Right lobe of liver (tissue), 6 donors: ENCODE measurements around the gene ZNF438. TPM values are rescaled to one million over a fixed set of nuclear protein-coding genes. Genes with fewer than 3 reads are reported as not detected.
"Not testable (repeated sequence)": the region's sequence is repeated elsewhere in the genome, so short reads cannot be mapped to it uniquely, and the experiment has no call there.

Source experiments
- ATAC-seq, 4 donors: fragments of 200-7000 bp; cut with Tn5 transposase; one replicate each; pipeline ENCODE4 v1.9.1; 2020; ENCODE audit warnings: mild to moderate bottlenecking in 4 of 4, moderate library complexity in 4 of 4
- DNase-seq, 3 donors: peaks; one replicate each; pipeline ENCODE4 v3.0.0-alpha.2; 2020
- H3K27ac ChIP-seq, 3 donors: fragments of 200-600 bp; one replicate each; pipeline ENCODE4 v1.8.0; 2022
- H3K27me3 ChIP-seq, 2 donors: fragments of 200-600 bp; one replicate each; pipeline ENCODE4 v1.8.0; 2022
- H3K36me3 ChIP-seq, 4 donors: fragments of 200-600 bp; sonication (generic) in 1 of 4; one replicate each; pipeline versions ENCODE4 v1.5.1 to v1.8.0; 2017 to 2022; ENCODE audit warnings: control low read depth in 1 of 4
- H3K4me1 ChIP-seq, 4 donors: fragments of 200-600 bp; sonication (generic) in 1 of 4; one replicate each; pipeline versions ENCODE4 v1.5.1 to v1.8.0; 2017 to 2022; ENCODE audit warnings: control low read depth in 1 of 4
- H3K4me3 ChIP-seq, 3 donors: fragments of 200-600 bp; one replicate each; pipeline ENCODE4 v1.8.0; 2022
- H3K9me3 ChIP-seq, 4 donors: fragments of 200-600 bp; sonication (generic) in 1 of 4; one replicate each; pipeline versions ENCODE4 v1.5.1 to v1.8.0; 2017 to 2022; ENCODE audit warnings: control low read depth in 1 of 4
- POLR2A ChIP-seq: fragments of 450-650 bp; IDR thresholded peaks from one replicate; pipeline ENCODE4 v1.6.1; 2017; ENCODE audit warnings: antibody characterized with exemption, mild to moderate bottlenecking
- WGBS: methylation state at CpG from one replicate; pipeline ENCODE4 v1.1.6; 2018; ENCODE audit warnings: low coverage, low lambda C conversion rate; ENCODE audit not compliant: insufficient coverage; ENCODE audit errors: missing lambda C conversion rate; 5-methylcytosine and 5-hydroxymethylcytosine counted together
- intact Hi-C, 2 donors: fragments of 100-400 bp; cut with DNase I; formaldehyde crosslinking; loops; one replicate each; pipeline versions ENCODE4 v1.11.2 to v1.14.1; 2022
- total RNA-seq, 6 experiments: library from RNA; depleted of rRNA in 2 of 6; stranded (reverse); fragments of >200 nt in 2 of 6; fragmentation: NEBNext Ultra II Directional in 3 of 6; extraction: Animal tissue kit (Norgen Biotek cat#: 25700) in 3 of 6; gene quantifications; one replicate each; pipeline versions ENCODE4 v1.1.0 to v1.2.4, GENCODE V29; 2016 to 2023
- TF ChIP-seq, protein P1 (sequence below), 4 donors: fragments of 200-600 bp in 3 of 4; fragments of 450-650 bp in 1 of 4; IDR thresholded peaks; one replicate each; pipeline versions ENCODE4 v1.5.1 to v1.8.0; 2016 to 2022; ENCODE audit warnings: antibody characterized with exemption in 4 of 4, mild to moderate bottlenecking in 2 of 4
- donor health status: DM: no; HTN: yes; CAD: no.
- donor health status: DM: no; HTN: no; CAD: no.
- donor health status: DM: no; HTN: no; CAD: no.
- donor health status: DM: no; HTN: yes; CAD: no.
- donor health status: DM: no; HTN: yes; CAD: no.

Gene ZNF438
- total RNA-seq, 6 experiments from 2014 or later = 2.5 to 5.2 (median 3.3) TPM

DNA sequence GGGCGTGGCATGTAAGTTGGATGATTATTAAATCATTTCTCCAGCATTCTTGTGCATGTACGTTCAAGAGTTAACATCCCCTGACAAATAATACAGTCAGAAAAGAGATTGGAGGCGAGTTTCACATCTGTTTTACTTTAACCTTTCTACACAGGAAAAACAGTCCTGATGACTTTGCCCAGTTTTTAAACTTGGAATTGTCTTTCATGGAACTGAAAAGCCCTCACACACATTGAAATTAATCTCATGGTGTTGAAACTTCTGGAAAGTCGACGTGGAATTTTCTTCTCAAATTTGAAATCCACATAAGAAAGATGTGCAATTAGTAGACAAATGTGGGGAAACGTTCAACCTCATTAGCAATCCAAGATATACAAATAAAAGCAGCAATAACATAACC is 31.2 kb upstream of the ZNF438 start:
- Histone ChIP-seq H3K27me3 (no peaks in the 10 kb centered on the region), H3K27ac (no peak overlapping the region), H3K9me3 (no peaks in the 10 kb centered on the region), H3K4me3 (no peak overlapping the region), H3K36me3 (no peaks in the 10 kb centered on the region), H3K4me1 (no peaks in the 10 kb centered on the region)
- intact Hi-C loops = no loop called here
- no peak for ATAC-seq
- TF ChIP-seq, protein P1, sequence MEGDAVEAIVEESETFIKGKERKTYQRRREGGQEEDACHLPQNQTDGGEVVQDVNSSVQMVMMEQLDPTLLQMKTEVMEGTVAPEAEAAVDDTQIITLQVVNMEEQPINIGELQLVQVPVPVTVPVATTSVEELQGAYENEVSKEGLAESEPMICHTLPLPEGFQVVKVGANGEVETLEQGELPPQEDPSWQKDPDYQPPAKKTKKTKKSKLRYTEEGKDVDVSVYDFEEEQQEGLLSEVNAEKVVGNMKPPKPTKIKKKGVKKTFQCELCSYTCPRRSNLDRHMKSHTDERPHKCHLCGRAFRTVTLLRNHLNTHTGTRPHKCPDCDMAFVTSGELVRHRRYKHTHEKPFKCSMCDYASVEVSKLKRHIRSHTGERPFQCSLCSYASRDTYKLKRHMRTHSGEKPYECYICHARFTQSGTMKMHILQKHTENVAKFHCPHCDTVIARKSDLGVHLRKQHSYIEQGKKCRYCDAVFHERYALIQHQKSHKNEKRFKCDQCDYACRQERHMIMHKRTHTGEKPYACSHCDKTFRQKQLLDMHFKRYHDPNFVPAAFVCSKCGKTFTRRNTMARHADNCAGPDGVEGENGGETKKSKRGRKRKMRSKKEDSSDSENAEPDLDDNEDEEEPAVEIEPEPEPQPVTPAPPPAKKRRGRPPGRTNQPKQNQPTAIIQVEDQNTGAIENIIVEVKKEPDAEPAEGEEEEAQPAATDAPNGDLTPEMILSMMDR (IDR thresholded peaks at IDR 0.05) = no peak
- no peak for TF ChIP-seq POLR2A
- DNase-seq = no peak
- 56% methylated on average over 6 of the region's 6 CpGs for WGBS

DNA sequence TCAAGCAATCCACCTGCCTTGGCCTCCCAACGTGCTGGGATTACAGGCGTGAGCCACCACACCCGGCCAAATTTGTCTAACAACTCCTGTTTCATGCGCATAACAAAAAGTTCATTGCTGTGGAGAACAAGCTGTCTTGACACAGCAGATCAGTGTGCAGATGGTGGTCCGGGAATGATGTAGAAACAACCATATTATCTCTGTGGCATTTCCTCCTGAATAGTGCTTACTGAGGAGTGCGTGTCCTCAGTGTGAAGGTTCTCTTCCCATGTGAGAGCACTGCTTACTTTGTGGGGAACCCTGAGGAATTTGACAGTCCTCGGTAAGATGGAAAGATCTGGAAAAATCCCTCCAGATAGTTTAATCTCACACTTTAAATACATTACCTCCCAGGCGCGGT is 30.3 kb upstream of the ZNF438 start:
- intact Hi-C loops = no loop called here
- no peak overlapping the region for H3K27ac ChIP-seq
- H3K36me3 ChIP-seq = no peaks in the 10 kb centered on the region
- WGBS = 88% methylated on average over 7 of the region's 9 CpGs
- ATAC-seq = no peak
- DNase-seq = no peak
- TF ChIP-seq POLR2A = no peak
- TF ChIP-seq, protein P1 (IDR thresholded peaks at IDR 0.05) = no peak
- H3K9me3 ChIP-seq = no peaks in the 10 kb centered on the region
- no peaks in the 10 kb centered on the region for H3K27me3 ChIP-seq
- H3K4me3 ChIP-seq = no peak overlapping the region
- H3K4me1 ChIP-seq = no peaks in the 10 kb centered on the region

DNA sequence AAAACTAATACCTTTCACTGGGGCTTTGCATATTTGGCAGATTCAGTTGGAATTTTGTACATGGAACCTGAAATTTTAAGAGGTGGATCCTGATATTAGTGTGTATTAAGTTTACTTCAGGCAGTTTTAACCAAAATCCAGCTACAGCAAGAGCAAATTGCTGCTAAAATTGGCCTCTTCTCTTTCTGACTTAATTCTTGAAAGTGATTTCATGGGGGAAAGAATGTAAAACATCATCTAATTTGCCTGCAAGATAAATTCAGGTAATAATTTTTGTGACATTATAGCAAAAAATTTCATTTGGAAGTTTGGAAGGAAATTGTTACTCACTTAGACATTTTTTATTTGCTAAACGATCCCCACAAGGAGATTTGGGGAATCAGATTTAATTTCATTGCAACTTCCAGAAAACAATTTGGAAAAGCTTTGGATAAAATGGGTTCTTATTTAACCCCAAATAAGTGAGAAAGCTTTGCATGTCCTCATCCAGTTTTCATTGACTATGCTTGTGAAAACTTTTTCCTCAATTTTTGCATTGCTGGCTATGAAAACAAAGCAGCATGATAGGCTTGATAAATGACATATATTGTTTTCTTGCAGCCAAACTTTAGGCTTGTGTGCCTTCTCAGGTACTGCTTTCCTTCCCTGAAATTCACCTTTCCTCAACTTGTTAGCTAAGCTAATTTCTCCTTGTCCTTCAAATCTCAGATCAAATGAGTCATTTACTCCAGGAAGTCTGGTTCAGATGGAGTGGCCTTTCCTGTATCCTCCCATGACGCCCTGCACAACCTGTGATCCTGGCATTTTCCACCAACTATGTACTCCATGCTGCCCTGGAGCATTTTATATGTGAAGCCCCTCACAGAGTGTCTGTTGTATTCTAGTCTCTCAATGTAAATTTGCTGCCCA is 27.4 kb upstream of the ZNF438 start:
- Histone ChIP-seq H3K4me3 (no peak overlapping the region), H3K27me3 (no peaks in the 10 kb centered on the region), H3K36me3 (no peaks in the 10 kb centered on the region), H3K9me3 (no peaks in the 10 kb centered on the region), H3K27ac (no peak overlapping the region), H3K4me1 (no peaks in the 10 kb centered on the region)
- ATAC-seq = no peak
- intact Hi-C loops = no loop called here
- no peak for TF ChIP-seq POLR2A
- TF ChIP-seq, protein P1 (IDR thresholded peaks at IDR 0.05) = no peak
- 51% methylated on average over 2 of the region's 2 CpGs for WGBS
- no peak for DNase-seq

DNA sequence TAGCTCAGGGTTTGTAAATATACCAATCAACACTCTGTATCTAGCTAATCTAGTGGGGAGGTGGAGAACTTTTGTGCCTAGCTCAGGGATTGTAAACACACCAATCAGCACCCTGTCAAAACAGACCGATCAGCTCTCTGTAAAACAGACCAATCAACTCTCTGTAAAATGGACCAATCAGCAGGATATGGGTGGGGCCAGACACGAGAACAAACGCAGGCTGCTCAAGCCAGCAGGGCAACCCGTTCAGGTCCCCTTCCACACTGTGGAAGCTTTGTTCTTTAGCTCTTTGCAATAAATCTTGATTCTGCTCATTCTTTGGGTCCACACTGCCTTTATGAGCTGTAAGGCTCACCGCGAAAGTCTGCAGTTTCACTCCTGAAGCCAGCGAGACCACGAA is 25.0 kb upstream of the ZNF438 start:
- H3K27me3 ChIP-seq, ATAC-seq, H3K9me3 ChIP-seq, H3K4me1 ChIP-seq, H3K36me3 ChIP-seq, intact Hi-C loops, H3K27ac ChIP-seq, H3K4me3 ChIP-seq, DNase-seq: not testable (repeated sequence)
- 57% methylated on average over 5 of the region's 8 CpGs for WGBS

DNA sequence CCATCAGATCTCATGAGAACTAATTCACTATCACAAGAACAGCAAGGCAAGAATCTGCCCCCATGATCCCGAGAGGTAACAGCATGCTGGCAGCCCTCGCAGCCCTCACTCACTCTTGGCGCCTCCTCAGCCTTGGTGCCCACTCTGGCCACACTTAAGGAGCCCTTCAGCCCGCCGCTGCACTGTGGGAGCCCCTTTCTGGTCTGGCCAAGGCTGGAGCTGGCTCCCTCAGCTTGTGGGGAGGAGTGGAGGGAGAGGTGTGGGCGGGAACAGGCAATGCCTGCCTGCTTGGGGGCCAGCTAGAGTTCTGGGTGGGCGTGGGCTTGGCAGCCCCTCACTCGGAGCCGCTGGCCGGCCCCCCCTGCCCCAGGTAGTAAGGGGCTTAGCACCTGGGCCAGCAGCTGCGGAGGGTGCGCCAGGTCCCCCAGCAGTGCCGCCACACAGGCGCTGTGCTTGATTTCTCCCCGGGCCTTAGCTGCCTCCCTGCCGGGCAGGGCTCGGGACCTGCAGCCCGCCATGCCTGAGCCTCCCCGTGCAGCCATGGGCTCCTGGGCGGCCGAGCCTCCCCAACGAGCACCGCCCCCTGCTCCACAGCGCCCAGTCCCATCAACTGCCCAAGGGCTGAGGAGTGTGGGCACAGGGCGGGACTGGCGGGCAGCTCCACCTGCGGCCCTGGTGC is 24.0 kb upstream of the ZNF438 start:
- no peak for DNase-seq
- intact Hi-C loops = no loop called here
- Histone ChIP-seq H3K4me1 (no peaks in the 10 kb centered on the region), H3K9me3 (no peaks in the 10 kb centered on the region), H3K36me3 (no peaks in the 10 kb centered on the region), H3K27me3 (no peaks in the 10 kb centered on the region), H3K27ac (no peak overlapping the region), H3K4me3 (no peak overlapping the region)
- TF ChIP-seq, protein P1 (IDR thresholded peaks at IDR 0.05) = no peak
- TF ChIP-seq POLR2A = no peak
- whole genome bisulfite sequencing = 90% methylated on average over 2 of the region's 27 CpGs
- no peak for ATAC-seq
